Neuron (in vitro differentiated cells): ENCODE results near the gene GSG1L.

ENCODE experiments used
- H2AFZ ChIP-seq: one replicate; pipeline ENCODE4 v1.6.1; 2013; ENCODE audit warnings: low read depth, mild to moderate bottlenecking, inconsistent platforms, low read length, moderate library complexity
- H3K27me3 ChIP-seq: one replicate; pipeline ENCODE4 v1.6.1; 2013; ENCODE audit warnings: low read length; ENCODE audit not compliant: insufficient read depth
- H3K36me3 ChIP-seq: one replicate; pipeline ENCODE4 v1.6.1; 2013; ENCODE audit warnings: low read length; ENCODE audit not compliant: insufficient read depth
- H3K4me1 ChIP-seq: one replicate; pipeline ENCODE4 v1.6.1; 2013; ENCODE audit warnings: low read length; ENCODE audit not compliant: insufficient read depth
- H3K4me3 ChIP-seq: 2 replicates; pipeline ENCODE4 v1.5.1; 2013; ENCODE audit warnings: mild to moderate bottlenecking, low read length, moderate library complexity
- H3K9me3 ChIP-seq: one replicate; pipeline ENCODE4 v1.6.1; 2013; ENCODE audit warnings: low read length

Gene GSG1L

GRCh38 chr16:27922433-27922832, 141.1 kb downstream of the GSG1L start:
- peaks cover 3% of the 10 kb centered on the region for H3K27me3 ChIP-seq
- H3K36me3 ChIP-seq = no peaks in the 10 kb centered on the region
- H2AFZ ChIP-seq = no peak overlapping the region
- no peaks in the 10 kb centered on the region for H3K4me1 ChIP-seq
- H3K9me3 ChIP-seq = no peaks in the 10 kb centered on the region
- H3K4me3 ChIP-seq = no peak overlapping the region

- Histone ChIP-seq H3K4me1 (no peaks in the 10 kb centered on the region), H3K9me3 (no peaks in the 10 kb centered on the region), H2AFZ (no peak overlapping the region), H3K4me3 (no peak overlapping the region), H3K36me3 (no peaks in the 10 kb centered on the region), H3K27me3 (peaks cover 3% of the 10 kb centered on the region)
Observed at GRCh38 chr16:27921134-27921533, 142.4 kb downstream of the GSG1L start.

GRCh38 chr16:27920391-27920891, 143.1 kb downstream of the GSG1L start:
- H3K9me3 ChIP-seq = no peaks in the 10 kb centered on the region
- H3K36me3 ChIP-seq = no peaks in the 10 kb centered on the region
- H3K4me1 ChIP-seq = no peaks in the 10 kb centered on the region
- no peak overlapping the region for H3K4me3 ChIP-seq
- H2AFZ ChIP-seq = no peak overlapping the region
- H3K27me3 ChIP-seq = peaks cover 3% of the 10 kb centered on the region

- H3K4me3 ChIP-seq = no peak overlapping the region
- no peaks in the 10 kb centered on the region for H3K4me1 ChIP-seq
- no peak overlapping the region for H2AFZ ChIP-seq
- no peaks in the 10 kb centered on the region for H3K36me3 ChIP-seq
- H3K27me3 ChIP-seq = peaks cover 3% of the 10 kb centered on the region
- no peaks in the 10 kb centered on the region for H3K9me3 ChIP-seq
Observed at GRCh38 chr16:27918755-27919154, 144.8 kb downstream of the GSG1L start.

- Histone ChIP-seq H3K9me3 (no peaks in the 10 kb centered on the region), H3K4me3 (no peak overlapping the region), H3K36me3 (no peaks in the 10 kb centered on the region), H2AFZ (no peak overlapping the region), H3K27me3 (peaks cover 3% of the 10 kb centered on the region), H3K4me1 (no peaks in the 10 kb centered on the region)
Observed at GRCh38 chr16:27917949-27918348, 145.6 kb downstream of the GSG1L start.

- no peaks in the 10 kb centered on the region for H3K9me3 ChIP-seq
- H2AFZ ChIP-seq = no peak overlapping the region
- H3K4me1 ChIP-seq = no peaks in the 10 kb centered on the region
- no peak overlapping the region for H3K4me3 ChIP-seq
- no peaks in the 10 kb centered on the region for H3K27me3 ChIP-seq
- H3K36me3 ChIP-seq = no peaks in the 10 kb centered on the region
Observed at GRCh38 chr16:27911486-27911885, 152.0 kb downstream of the GSG1L start.

- Histone ChIP-seq H3K9me3 (no peaks in the 10 kb centered on the region), H2AFZ (no peak overlapping the region), H3K4me3 (no peak overlapping the region), H3K4me1 (no peaks in the 10 kb centered on the region), H3K27me3 (no peaks in the 10 kb centered on the region), H3K36me3 (no peaks in the 10 kb centered on the region)
Observed at GRCh38 chr16:27907457-27907972, 156.0 kb downstream of the GSG1L start.

- Histone ChIP-seq H2AFZ (no peak overlapping the region), H3K27me3 (no peaks in the 10 kb centered on the region), H3K4me3 (no peak overlapping the region), H3K9me3 (no peaks in the 10 kb centered on the region), H3K36me3 (no peaks in the 10 kb centered on the region), H3K4me1 (no peaks in the 10 kb centered on the region)
Observed at GRCh38 chr16:27906883-27907282, 156.6 kb downstream of the GSG1L start.

- Histone ChIP-seq H3K27me3 (no peaks in the 10 kb centered on the region), H3K4me3 (no peak overlapping the region), H3K4me1 (no peaks in the 10 kb centered on the region), H3K36me3 (no peaks in the 10 kb centered on the region), H3K9me3 (no peaks in the 10 kb centered on the region), H2AFZ (no peak overlapping the region)
Observed at GRCh38 chr16:27903046-27903655, 160.4 kb downstream of the GSG1L start.

- Histone ChIP-seq H3K4me3 (no peak overlapping the region), H3K9me3 (no peaks in the 10 kb centered on the region), H3K27me3 (no peaks in the 10 kb centered on the region), H2AFZ (no peak overlapping the region), H3K36me3 (no peaks in the 10 kb centered on the region), H3K4me1 (no peaks in the 10 kb centered on the region)
Observed at GRCh38 chr16:27902551-27902950, 161.0 kb downstream of the GSG1L start.

- Histone ChIP-seq H3K4me1 (no peaks in the 10 kb centered on the region), H3K4me3 (no peak overlapping the region), H3K9me3 (no peaks in the 10 kb centered on the region), H3K27me3 (no peaks in the 10 kb centered on the region), H2AFZ (no peak overlapping the region), H3K36me3 (no peaks in the 10 kb centered on the region)
Observed at GRCh38 chr16:27901956-27902355, 161.6 kb downstream of the GSG1L start.

- Histone ChIP-seq H3K4me1 (no peaks in the 10 kb centered on the region), H3K9me3 (no peaks in the 10 kb centered on the region), H3K4me3 (no peak overlapping the region), H2AFZ (no peak overlapping the region), H3K36me3 (no peaks in the 10 kb centered on the region), H3K27me3 (no peaks in the 10 kb centered on the region)
Observed at GRCh38 chr16:27899736-27900135, 163.8 kb downstream of the GSG1L start.

- no peaks in the 10 kb centered on the region for H3K9me3 ChIP-seq
- H3K27me3 ChIP-seq = peaks cover 7% of the 10 kb centered on the region
- no peak overlapping the region for H2AFZ ChIP-seq
- H3K36me3 ChIP-seq = no peaks in the 10 kb centered on the region
- H3K4me1 ChIP-seq = no peaks in the 10 kb centered on the region
- H3K4me3 ChIP-seq = no peak overlapping the region
Observed at GRCh38 chr16:27894386-27894785, 169.1 kb downstream of the GSG1L start.

- no peak overlapping the region for H2AFZ ChIP-seq
- peaks cover 7% of the 10 kb centered on the region for H3K27me3 ChIP-seq
- H3K4me1 ChIP-seq = no peaks in the 10 kb centered on the region
- no peak overlapping the region for H3K4me3 ChIP-seq
- H3K9me3 ChIP-seq = no peaks in the 10 kb centered on the region
- no peaks in the 10 kb centered on the region for H3K36me3 ChIP-seq
Observed at GRCh38 chr16:27892879-27893278, 170.6 kb downstream of the GSG1L start.
